ENCODE data around the gene EPB41.
"Not testable (repeated sequence)": the region's sequence is repeated elsewhere in the genome, so short reads cannot be mapped to it uniquely, and the experiment has no call there.

EPB41 gene

DNA sequence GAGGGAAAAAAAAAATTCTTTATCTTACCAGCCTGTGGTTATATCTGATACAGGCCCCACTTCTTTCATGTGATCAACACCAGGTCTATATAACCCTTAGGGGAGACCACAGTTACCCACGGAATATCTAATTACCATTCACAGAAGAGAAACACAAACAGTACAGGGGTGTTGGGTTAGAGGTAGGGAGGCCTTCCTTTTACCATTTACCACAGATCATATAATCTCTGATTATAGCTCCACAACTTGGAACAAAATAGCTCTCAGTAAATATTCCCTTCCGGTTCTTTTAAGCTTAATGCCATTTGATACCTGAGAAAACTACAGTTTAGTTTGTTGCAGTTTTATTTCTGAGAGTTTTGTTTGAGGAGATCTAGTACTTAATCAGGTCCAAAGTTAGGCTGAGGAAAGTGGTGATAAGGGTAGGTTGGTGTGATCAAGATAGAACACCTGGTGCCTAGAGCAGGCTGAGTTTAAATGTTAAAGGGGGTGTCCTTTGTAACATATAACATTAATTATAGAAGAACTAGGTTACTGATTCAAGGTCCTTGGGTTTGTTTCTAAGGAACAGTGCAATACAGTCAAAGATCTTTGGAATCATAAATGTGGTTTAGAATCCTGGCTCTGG lies 14.1 kb downstream of the EPB41 start:
- DNase-seq = peak; percentile 29

DNA sequence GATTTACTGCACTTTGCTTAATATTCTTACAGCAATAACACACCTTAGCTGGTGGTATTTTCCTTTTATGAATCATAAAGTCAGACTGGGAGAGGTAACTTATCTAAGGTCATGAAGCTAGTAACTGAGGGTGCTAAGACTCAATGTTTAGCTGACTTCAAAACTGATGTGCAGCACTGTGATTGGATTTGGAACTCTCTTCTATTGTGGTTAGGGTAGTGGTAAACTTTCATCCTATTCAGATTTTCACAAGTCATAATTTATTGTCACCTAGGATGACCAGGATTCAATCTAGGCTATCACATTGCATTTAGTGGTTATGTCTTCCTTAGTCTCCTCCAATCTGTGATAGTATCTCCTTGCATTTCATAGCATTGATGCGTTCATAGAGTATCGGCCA lies 18.9 kb downstream of the EPB41 start:
- DNase-seq = no peak

DNA sequence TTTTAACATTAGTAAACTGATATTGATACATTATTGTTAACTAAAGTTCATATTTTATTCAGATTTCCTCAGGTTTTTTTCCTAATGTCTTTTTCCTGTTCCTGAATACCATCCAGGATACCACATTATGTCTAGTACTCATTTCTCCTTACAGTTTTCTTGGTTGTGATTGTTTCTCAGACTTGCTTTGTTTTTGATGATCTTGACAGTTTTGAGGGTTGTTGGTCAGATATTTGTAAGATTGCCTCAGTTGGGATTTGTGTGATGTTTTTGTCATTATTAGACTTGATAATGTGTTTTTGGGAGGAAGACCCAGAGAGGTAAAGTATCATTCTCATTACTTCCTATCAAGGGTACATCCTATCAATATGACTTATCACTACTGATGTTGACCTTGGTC lies 19.5 kb downstream of the EPB41 start:
- no peak for DNase-seq

DNA sequence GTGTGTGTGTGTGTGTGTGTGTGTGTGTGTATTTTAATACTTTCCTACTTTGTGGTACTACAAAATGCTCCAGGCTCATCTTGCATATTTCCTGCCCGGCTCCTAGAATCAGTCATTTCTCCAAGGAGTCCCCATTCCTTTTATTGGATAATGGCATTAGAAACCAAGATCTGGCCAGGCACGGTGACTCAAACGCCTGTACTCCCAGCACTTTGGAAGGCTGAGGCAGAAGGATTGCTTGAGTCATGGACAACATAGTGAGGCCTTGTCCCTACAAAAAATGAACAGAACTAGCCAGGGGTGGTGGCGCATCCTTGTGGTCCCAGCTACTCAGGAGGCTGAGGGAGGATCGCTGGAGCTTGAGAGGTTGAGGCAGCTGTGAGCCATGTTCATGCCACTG lies 20.3 kb downstream of the EPB41 start:
- DNase-seq = no peak

DNA sequence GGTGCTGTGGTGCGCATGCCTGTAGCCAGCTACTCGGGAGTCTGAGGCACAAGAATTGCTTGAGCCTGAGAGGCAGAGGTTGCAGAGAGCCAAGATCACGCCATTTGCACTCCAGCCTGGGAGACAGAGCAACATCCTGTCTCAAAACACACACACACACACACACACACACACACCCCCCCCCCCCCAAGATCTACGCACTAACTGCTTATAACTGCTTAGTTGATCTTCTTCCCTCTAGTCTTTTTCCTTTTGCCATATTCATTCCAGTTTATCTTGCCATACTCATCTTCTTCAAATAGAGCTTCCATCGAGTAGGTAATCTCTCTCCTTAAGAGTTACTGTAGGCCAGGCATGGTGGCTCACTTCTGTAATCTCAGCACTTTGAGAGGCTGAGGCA lies 20.9 kb downstream of the EPB41 start:
- no peak for DNase-seq

DNA sequence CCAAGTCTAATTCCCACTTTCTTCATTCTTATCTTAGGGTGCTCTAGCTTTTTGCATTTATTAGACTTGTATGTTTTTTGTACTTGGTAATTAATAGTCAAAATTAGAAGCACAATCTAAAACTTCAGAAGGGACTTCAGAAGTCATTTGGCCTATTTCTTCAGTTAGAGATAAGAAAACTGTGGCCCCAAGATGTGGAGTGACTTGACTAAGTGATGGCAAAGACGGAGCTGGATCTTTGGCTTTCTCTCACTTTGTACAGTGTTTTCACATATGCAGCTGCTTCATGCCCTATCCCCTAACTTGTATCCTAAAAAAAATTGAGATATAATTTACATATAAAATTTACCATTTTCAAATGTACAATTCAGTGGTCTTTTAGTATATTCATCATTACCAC lies 21.7 kb downstream of the EPB41 start:
- DNase-seq = no peak

DNA sequence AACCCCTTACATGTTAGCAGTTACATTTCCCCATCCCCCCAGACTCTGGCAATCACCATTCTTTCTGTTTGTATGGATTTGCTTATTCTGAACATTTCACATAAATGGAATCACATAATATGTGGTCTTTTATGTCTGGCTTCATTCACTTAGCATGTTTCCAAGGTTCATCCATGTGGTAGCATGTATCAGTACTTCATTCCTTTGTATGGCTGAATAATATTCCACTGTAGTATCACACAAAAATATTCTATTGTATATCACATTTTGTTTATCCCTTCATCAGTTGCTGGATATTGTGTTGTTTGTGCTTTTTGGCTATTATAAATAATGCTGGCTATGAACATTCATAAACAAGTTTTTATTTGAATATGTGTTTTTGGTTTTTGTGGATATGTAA lies 22.2 kb downstream of the EPB41 start:
- no peak for DNase-seq

DNA sequence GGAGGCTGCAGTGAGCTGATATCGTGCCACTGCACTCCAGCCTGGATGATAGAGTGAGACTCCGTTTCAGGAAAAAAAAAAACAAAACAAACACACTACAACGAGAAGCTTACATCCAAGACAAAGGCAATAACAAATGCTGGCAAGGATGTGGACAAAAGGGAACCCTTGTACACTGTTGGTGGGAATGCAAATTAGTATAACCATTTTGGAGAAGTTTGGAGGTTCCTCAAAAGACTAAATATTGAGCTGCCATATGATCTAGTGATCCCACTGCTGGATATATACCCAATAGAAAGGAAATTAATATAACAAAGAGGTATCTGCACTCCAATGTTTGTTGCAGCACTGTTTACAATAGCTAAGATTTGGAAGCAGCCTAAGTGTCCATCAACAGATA lies 29.2 kb downstream of the EPB41 start:
- DNase-seq = not testable (repeated sequence)

DNA sequence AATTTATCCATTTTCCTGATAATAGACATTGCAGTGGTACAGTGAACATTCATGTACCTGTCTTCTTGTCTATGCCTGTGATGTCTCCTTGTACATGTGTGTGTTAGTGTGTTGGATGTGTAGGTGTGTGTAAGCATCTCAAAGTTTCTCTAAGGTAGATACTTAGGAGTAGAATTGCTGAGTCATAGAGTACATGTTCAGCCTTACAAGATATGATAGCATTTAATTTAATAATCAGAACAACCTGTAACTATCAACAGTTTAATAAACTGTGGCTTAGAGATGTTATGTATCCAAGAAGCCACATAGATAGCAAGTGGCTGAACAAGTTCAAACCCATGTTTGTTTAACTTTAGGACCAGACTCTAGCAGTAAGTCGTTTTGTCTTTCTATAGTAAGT lies 35.6 kb downstream of the EPB41 start:
- no peak for DNase-seq

DNA sequence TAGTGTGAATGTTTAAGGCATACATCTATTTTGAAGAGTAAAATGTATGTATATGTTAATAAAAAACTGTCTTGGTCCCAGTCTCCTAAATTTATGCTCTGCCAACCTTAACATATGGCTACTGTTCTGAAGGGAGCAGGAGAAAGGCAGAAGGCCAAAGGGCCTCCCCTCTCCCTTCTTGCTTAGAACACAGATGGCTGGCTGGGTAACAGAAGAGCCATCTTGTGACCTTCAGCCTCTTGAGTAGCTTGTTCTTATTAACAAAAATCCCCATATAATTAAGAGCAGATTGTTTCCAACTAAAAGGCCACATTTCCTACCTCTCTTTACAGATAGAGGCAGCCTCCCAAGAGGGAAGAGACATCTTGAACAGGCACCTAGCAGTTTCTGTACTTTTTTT lies 36.1 kb downstream of the EPB41 start:
- DNase-seq = peak; percentile 78

DNA sequence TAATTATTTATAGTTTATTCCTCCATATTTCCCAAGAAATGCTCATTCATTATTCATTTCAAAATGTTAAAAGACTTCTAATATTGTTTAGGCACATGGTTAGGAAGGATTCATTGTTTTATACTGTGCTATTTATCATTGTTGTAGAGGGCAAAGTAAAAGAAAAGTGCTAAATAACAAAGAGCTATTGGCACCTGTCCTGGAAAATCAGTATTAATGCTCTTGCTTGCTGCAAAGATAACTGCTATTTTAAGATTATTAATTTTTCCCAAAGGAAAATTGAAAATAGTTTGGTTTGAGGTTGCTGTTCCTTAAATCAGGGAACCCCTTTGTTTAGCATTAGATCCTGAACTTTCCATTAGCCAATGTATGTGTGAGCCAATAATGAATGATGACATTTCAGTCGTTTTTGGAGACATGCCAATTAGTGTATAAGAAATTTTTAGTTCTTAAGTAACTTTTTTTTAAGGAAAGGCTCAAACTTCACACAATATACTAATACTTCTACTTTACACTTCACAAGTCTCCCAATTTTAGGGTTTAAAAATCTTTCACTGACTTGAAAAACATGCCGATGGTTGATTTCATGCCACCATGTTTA lies 39.9 kb downstream of the EPB41 start:
- no peak for DNase-seq

DNA sequence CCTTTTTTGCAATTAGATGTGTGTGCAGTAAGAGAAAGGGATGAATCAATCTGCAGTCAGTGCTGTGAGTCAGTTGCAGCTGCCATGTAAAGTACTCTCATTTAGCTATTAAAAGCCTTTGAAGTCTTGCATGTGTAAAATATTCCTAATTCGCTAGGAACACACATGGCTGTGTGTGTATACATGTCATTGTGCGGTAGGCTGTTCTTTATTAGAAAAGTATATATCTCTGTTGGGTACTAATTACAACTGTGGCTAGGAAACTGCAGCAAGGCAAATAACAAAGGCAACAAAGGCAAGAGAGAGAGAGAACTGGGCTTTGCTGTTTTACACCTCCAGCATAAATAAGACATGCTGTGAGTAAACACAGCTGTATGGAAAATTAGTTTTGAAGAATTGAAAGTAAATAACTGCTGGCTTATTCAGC lies 41.7 kb downstream of the EPB41 start:
- no peak for DNase-seq

DNA sequence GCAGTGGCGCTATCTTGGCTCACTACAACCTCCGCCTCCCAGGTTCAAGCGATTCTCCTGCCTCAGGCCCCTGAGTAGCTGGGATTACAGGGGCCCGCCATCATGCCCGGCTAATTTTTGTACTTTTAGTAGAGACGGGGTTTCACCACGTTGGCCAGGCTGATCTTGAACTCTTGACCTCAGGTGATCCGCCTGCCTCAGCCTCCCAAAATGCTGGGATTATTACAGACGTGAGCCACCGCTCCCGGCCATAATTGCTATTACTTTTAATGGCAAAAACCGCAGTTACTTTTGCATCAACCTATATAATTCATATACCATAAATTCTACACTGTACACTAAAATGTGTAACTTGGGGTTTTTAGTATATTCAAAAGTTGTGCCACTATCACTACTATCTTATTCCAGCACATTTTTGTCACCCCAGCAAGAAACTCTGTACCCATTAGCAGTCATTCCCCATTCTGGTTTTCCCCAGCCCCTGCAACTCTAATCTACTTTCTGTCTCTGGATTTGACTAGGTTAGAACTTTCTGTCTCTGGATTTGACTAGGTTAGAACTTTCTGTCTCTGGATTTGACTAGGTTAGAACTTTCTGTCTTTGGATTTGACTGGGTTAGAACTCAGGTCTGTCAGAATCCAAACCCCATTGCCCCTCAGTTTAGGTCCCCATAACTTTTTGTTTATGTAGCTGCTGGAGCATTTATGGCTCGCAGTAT lies 47.9 kb downstream of the EPB41 start:
- not testable (repeated sequence) for DNase-seq

DNA sequence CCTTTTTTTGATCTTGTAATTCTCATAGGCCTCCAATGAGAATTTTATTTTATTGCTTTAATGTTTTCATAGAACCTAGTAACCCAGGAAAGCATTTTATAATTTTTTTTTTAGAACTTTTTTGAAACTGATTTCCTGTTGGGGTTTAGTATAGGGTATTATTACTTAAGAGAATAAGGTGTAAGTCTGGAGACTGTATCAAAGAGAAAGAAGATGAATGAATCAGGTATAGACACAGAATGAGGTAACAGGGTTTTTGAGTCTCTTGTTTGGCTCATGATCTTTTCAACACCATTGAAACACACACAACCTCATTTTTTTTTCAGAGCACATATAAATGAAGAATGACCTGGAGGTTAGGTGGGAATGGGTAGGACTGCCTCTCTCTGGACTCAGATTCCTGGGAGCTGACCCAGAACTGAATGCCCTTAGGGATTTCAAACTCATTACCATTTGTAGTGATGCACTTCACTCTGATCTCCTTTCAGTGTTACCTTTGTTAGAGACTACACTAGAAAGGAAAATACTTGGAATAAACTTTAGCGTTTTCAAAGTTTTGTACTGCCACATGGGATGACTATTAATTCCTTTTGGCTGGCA lies 51.0 kb downstream of the EPB41 start:
- no peak for DNase-seq

DNA sequence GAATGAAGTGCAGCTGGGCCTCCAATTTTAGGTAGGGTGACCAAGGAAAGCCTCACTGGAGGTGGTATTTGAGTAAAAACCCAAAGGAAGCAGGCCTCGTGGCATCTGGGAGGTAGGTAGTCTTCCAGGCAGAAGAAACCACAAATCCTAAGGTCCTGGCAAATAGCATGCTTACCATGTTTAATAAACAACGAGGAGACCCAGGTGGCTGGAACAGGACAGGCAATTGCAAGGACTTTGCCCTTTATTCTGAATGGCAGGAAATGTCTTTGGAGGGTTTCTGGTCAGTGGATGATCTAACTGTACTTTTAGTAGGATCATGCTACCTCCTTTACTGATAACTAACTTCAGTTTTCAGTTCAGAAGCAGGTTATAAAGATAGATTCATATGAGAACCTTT lies 52.2 kb downstream of the EPB41 start:
- no peak for DNase-seq

DNA sequence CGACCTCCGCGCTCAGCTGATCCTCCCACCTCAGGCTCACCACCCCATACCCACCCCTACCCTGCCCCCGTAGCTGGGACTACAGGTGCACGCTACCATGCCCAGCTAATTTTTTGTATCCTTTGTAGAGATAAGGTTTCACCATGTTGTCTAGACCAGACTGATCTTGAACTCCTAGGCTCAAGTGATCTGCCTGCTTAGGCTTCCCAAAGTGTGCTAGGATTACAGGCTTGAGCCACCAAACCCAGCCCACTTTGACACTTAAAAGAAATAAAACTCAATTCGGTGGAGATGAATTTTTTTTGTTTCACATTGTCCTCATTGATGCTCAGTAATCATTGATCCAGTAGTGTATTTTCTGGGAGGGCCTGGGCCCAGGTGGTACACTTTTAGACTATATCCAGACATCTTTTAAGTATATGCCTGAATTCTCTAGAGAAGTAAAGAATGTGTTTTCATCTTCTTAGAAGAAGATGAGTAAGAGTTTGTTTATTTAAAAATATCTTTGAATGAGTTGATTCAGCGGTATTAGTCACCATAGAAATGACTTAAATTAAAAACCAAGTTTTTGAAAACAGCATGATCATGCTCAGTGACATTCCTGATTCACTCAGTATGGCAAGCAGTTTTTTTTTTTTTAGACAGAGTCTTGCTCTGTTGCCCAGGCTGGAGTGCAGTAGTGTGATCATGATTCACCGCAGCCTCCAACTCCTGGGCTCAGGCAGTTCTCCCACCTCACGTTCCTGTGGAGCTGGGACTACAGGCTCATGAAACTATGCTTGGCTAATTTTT lies 57.8 kb downstream of the EPB41 start:
- peak; percentile 79 for DNase-seq

DNA sequence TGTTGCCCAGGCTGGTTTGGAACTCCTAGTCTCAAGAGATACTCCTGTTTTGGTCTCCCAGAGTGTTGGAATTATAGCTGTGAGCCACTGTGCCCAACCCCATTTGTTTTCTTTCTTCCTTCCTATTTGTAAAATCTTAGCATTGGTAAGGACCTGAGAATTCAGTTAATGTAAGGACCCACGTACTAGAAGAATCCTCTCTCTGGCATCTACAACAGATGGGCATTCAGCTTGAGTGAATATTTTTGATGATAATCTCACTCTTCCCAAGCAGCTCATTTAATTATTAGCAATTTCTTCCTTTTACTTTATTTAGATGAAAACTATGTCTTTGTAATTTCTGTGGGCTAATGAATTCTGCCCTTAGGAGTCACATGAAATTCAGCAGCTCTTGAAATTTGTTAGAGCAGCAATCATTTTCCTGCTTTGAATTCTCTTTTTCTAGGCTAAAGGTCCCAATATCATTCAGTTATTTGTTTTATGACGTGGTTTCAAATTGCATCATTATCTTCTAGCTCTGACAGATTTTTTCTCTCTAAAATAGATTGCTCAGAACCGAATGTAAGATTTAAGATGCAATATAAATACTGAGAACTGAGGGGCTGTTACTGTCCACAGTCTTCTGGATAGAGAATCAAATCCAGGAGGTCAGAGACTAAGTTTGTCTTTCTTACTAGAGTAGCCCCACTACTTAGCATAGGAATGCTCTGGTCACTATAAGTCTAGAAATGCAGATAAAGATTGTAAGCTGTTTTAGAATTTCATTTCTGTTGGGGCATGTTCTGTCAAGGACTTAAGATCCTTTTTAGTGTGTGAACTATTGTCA lies 59.4 kb downstream of the EPB41 start:
- peak; percentile 81 for DNase-seq

DNA sequence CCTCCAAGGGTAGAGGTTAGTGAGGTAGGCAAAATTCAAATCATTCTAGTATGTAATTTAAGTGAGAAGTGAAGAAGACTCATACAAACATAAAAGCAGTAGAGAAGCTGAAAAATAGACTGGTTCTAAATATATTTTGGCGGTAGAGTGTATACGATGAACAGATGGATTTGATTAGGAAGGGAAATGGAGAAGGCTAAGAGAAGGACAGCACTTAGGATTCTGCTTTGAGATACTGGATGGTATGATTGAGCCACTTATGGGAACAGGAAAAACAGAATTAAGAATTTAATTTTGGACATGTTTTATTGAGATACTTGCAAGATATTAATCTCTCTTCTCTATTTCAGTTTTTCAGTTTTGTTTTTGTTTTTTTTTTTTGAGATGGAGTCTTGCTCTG lies 60.1 kb downstream of the EPB41 start:
- DNase-seq = peak; percentile 69

DNA sequence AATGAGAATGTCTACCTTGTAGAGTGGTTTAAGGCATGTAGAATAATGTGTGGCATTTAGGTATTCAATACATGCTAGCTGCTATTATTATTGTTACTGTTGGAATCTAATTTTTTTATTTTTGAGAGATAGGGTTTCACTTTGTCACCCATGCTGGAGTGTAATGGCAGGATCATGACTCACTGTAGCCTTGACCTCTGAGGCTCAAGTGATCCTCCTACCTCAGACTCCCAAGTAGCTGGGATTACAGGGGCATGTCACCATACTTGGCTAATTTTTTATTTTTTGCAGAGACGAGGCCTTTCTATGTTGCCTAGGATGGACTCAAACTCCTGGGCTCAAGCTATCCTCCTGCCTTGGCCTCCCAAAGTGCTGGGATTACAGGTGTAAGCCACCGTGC lies 61.9 kb downstream of the EPB41 start:
- DNase-seq = no peak

DNA sequence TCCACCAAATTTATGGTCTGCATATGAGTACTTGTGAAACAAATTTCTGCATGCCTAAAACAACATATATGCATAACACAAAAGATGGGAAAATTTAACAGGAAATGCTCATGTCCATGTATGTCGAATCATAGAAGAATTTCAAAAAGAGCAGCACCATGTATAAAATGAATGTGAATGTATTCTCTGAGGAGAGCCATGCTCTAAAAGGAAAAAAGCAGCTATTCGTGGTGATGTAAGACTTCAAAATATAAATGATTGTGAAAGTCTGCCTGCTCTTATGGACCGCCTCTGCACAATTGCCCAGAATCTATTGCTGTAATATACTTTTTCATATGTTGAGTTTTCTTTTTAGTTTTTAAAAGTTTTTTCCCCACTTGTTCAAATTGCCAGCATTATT lies 66.8 kb downstream of the EPB41 start:
- DNase-seq = no peak

DNA sequence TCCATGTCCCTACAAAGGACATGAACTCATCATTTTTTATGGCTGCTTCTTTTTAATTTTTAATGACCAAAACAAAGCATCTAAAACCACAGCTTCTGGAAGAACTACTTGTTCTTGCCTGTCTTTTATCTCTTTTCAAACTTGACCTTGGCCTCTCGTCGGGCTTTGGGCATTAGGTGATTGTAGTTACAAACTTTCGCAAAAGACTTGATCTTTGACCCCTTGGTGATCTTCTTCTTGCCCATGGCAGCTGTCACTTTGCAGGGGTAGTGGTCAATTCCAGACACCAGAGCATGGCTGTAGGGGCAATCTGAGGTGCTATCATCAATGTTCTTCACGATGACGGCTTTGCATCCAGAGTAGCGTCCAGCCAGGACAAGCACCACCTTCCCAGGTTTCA lies 67.8 kb downstream of the EPB41 start:
- DNase-seq = no peak

DNA sequence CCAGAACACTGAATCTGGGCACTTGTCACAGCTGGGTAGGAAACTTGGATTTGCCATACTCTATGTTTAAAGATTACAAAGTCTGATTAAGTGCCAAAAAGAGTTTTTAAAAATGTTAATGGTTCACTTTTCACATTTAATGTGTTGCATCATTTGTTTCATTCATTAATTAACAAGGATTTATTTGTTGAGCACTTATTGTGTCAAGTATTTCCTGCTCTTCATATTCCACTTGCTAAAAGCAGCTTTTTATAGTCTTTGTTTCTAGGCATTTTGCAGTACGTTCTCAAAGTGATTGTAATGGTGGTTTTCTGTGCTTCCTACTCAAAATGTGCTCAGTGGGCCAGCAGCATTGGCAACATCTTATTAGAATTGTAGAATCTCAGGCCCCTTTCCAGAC lies 68.7 kb downstream of the EPB41 start:
- no peak for DNase-seq

Measured in NCI-H2171 treated with DMSO at 0.1 percent for 48 hours (cell line).